H1 (cell line): ENCODE results near the gene SNX25. TPM values are rescaled to one million over a fixed set of nuclear protein-coding genes. Genes with fewer than 3 reads are reported as not detected.

Experiments used
- CTCF ChIA-PET: fragments of 300-600 bp; sonication (Branson Sonifier 250); formaldehyde crosslinking; loops from one replicate; lab custom pipeline; 2021; ENCODE audit not compliant: partially characterized antibody; lab: Charles Lee
- POLR2A ChIA-PET: fragments of 300-600 bp; sonication (Branson Sonifier 250); formaldehyde crosslinking; loops from one replicate; lab custom pipeline; 2021; ENCODE audit warnings: inconsistent platforms; ENCODE audit not compliant: partially characterized antibody; lab: Charles Lee
- DNase-seq, 2 experiments: peaks; one replicate each; pipeline versions ENCODE4 v3.0.0 to v3.0.0-alpha.2; 2010 to 2022; ENCODE audit warnings: low spot score in 2 of 2, low read depth in 1 of 2, mixed read lengths in 1 of 2
- FAIRE-seq: peaks from 2 replicates; lab custom pipeline; 2011; peaks lifted over from hg19 to GRCh38; lab: Jason Lieb, UNC
- H2AFZ ChIP-seq: 2 replicates; pipeline ENCODE4 v1.8.1; 2012; ENCODE audit warnings: low read length, inconsistent platforms
- H2AK5ac ChIP-seq: 2 replicates; pipeline ENCODE4 v1.6.1; 2013; ENCODE audit warnings: low read depth, low read length
- H2BK120ac ChIP-seq: replicated peaks from 2 replicates; pipeline ENCODE3; 2013; ENCODE audit warnings: low read depth, low read length, inconsistent platforms
- H2BK12ac ChIP-seq: 2 replicates; pipeline ENCODE4 v1.6.1; 2013; ENCODE audit warnings: low read depth, low read length
- H2BK15ac ChIP-seq: 2 replicates; pipeline ENCODE4 v1.6.1; 2013; ENCODE audit warnings: low read length
- H2BK20ac ChIP-seq: 2 replicates; pipeline ENCODE4 v1.6.1; 2013; ENCODE audit warnings: low read length
- H2BK5ac ChIP-seq: 2 replicates; pipeline ENCODE4 v1.6.1; 2013; ENCODE audit warnings: low read depth, low read length
- H3K14ac ChIP-seq: 2 replicates; pipeline ENCODE4 v1.6.1; 2013; ENCODE audit warnings: inconsistent platforms; ENCODE audit not compliant: insufficient read length
- H3K18ac ChIP-seq: 2 replicates; pipeline ENCODE4 v1.6.1; 2013; ENCODE audit warnings: low read length; ENCODE audit errors: extremely low read depth
- H3K23ac ChIP-seq: 2 replicates; pipeline ENCODE4 v1.6.1; 2013; ENCODE audit warnings: inconsistent platforms; ENCODE audit not compliant: insufficient read length
- H3K23me2 ChIP-seq: 2 replicates; pipeline ENCODE4 v1.6.1; 2013; ENCODE audit warnings: low read depth, low read length
- H3K27ac ChIP-seq: 2 replicates; pipeline ENCODE4 v1.6.1; 2011; ENCODE audit warnings: low read depth, low read length, inconsistent platforms
- H3K27me3 ChIP-seq, 4 experiments: replicated peaks in 1 of 4; 1 replicate in 1 of 4; 2 replicates in 3 of 4; pipeline versions ENCODE4 v1.6.1 to v1.8.1; 2011 to 2013; ENCODE audit warnings: low read length in 3 of 4, mild to moderate bottlenecking in 3 of 4, inconsistent platforms in 2 of 4, mixed read lengths in 2 of 4, moderate library complexity in 1 of 4; ENCODE audit not compliant: control insufficient read depth in 3 of 4, insufficient read depth in 3 of 4; ENCODE audit errors: extremely low read depth in 1 of 4
- H3K36me3 ChIP-seq, 4 experiments: 2 replicates each; pipeline versions ENCODE4 v1.6.1 to v1.8.1; 2011 to 2013; ENCODE audit warnings: mild to moderate bottlenecking in 4 of 4, low read length in 3 of 4, moderate library complexity in 2 of 4, control low read depth in 1 of 4, inconsistent platforms in 1 of 4; ENCODE audit not compliant: insufficient read depth in 4 of 4, control insufficient read depth in 2 of 4
- H3K4ac ChIP-seq: replicated peaks from 2 replicates; pipeline ENCODE3; 2013; ENCODE audit warnings: low read length, low read depth, mixed read lengths, inconsistent platforms; ENCODE audit not compliant: insufficient read length
- H3K4me1 ChIP-seq, 4 experiments: replicated peaks in 1 of 4; 1 replicate in 1 of 4; 2 replicates in 3 of 4; pipeline versions ENCODE4 v1.6.1 to v1.8.1; 2011 to 2013; ENCODE audit warnings: low read length in 3 of 4, inconsistent platforms in 2 of 4, mixed read lengths in 1 of 4; ENCODE audit not compliant: insufficient read depth in 4 of 4, control insufficient read depth in 3 of 4
- H3K4me2 ChIP-seq, 2 experiments: 2 replicates each; pipeline versions ENCODE4 v1.6.1 to v1.8.1; 2011 to 2013; ENCODE audit warnings: low read depth in 2 of 2, low read length in 2 of 2, control low read depth in 1 of 2, inconsistent platforms in 1 of 2, mild to moderate bottlenecking in 1 of 2; ENCODE audit not compliant: insufficient read depth in 1 of 2
- H3K4me3 ChIP-seq, 4 experiments: fragments of 200-600, 300-600 bp in 1 of 4; sonication (generic), shearing (Covaris generic), sonication (Bioruptor Twin) in 1 of 4; 2 replicates each; pipeline versions ENCODE4 v1.5.1 to v1.8.1; 2011 to 2016; ENCODE audit warnings: low read length in 4 of 4, low read depth in 3 of 4, control low read depth in 2 of 4, inconsistent platforms in 2 of 4, mild to moderate bottlenecking in 2 of 4, mixed read lengths in 1 of 4, moderate library complexity in 1 of 4; ENCODE audit not compliant: insufficient read depth in 2 of 4; ENCODE audit errors: extremely low read depth in 1 of 4
- H3K56ac ChIP-seq: replicated peaks from 2 replicates; pipeline ENCODE3; 2013; ENCODE audit warnings: low read depth, mild to moderate bottlenecking, mixed read lengths, low read length, inconsistent platforms; ENCODE audit not compliant: insufficient read length
- H3K79me1 ChIP-seq: 2 replicates; pipeline ENCODE4 v1.6.1; 2013; ENCODE audit warnings: low read depth, low read length, control low read depth
- H3K79me2 ChIP-seq, 2 experiments: 2 replicates each; pipeline versions ENCODE4 v1.6.1 to v1.8.1; 2012 to 2013; ENCODE audit warnings: low read length in 2 of 2, mild to moderate bottlenecking in 2 of 2, inconsistent platforms in 1 of 2; ENCODE audit not compliant: insufficient read depth in 2 of 2, control insufficient read depth in 1 of 2
- H3K9ac ChIP-seq, 4 experiments: replicated peaks in 1 of 4; 1 replicate in 1 of 4; 2 replicates in 3 of 4; pipeline versions ENCODE4 v1.6.1 to v1.8.1; 2011 to 2013; ENCODE audit warnings: low read depth in 3 of 4, low read length in 3 of 4, control low read depth in 2 of 4, mild to moderate bottlenecking in 2 of 4, moderate library complexity in 2 of 4, inconsistent platforms in 1 of 4; ENCODE audit errors: extremely low read depth in 1 of 4
- H3K9me3 ChIP-seq, 2 experiments: 2 replicates each; pipeline versions ENCODE4 v1.6.1 to v1.8.1; 2012 to 2013; ENCODE audit warnings: mild to moderate bottlenecking in 2 of 2, moderate library complexity in 2 of 2, control low read depth in 1 of 2, inconsistent platforms in 1 of 2, low read depth in 1 of 2, low read length in 1 of 2, mixed read lengths in 1 of 2; ENCODE audit not compliant: insufficient read depth in 2 of 2
- H4K20me1 ChIP-seq, 2 experiments: replicated peaks in 1 of 2; 2 replicates each; pipeline versions ENCODE3 to v1.8.1; 2011 to 2013; ENCODE audit warnings: inconsistent platforms in 2 of 2, low read length in 2 of 2, mild to moderate bottlenecking in 1 of 2; ENCODE audit not compliant: insufficient read depth in 2 of 2, control insufficient read depth in 1 of 2
- H4K5ac ChIP-seq: 2 replicates; pipeline ENCODE4 v1.6.1; 2013; ENCODE audit warnings: low read length, low read depth, mixed read lengths, inconsistent platforms; ENCODE audit not compliant: insufficient read length
- H4K8ac ChIP-seq: 2 replicates; pipeline ENCODE4 v1.8.0; 2013; ENCODE audit warnings: mild to moderate bottlenecking, moderate library complexity, low read length, inconsistent platforms; ENCODE audit not compliant: insufficient read depth; ENCODE audit errors: extremely low read depth
- H4K91ac ChIP-seq: replicated peaks from 2 replicates; pipeline ENCODE3; 2013; ENCODE audit warnings: low read length, mixed read lengths, inconsistent platforms; ENCODE audit not compliant: insufficient read length
- EGR1 ChIP-seq: IDR thresholded peaks from 2 replicates; pipeline ENCODE4 v1.6.1; 2011; ENCODE audit warnings: low read depth, low read length, borderline replicate concordance
- EP300 ChIP-seq, 2 experiments: IDR thresholded peaks; 1 replicate in 1 of 2; 2 replicates in 1 of 2; pipeline ENCODE4 v1.6.1; 2011 to 2012; ENCODE audit warnings: low read depth in 2 of 2, low read length in 2 of 2, mild to moderate bottlenecking in 2 of 2, borderline replicate concordance in 1 of 2, inconsistent platforms in 1 of 2, moderate library complexity in 1 of 2
- EZH2 ChIP-seq: fragments of 200-600 bp; sonication (generic); IDR thresholded peaks from 2 replicates; pipeline ENCODE4 v1.7.1; 2012; ENCODE audit warnings: low read depth, mild to moderate bottlenecking, moderate library complexity, low read length, inconsistent platforms; ENCODE audit not compliant: severe bottlenecking
- FOSL1 ChIP-seq: IDR thresholded peaks from 2 replicates; pipeline ENCODE4 v1.6.1; 2011; ENCODE audit warnings: mild to moderate bottlenecking, low read depth, low read length, moderate library complexity; ENCODE audit not compliant: insufficient read depth
- JUND ChIP-seq: IDR thresholded peaks from 2 replicates; pipeline ENCODE4 v1.6.1; 2011; ENCODE audit warnings: mild to moderate bottlenecking, improper control_type of control experiment, low read length
- KDM4A ChIP-seq: IDR thresholded peaks from one replicate; pipeline ENCODE4 v1.7.1; 2012; ENCODE audit warnings: low read depth, mild to moderate bottlenecking, moderate library complexity, low read length, inconsistent platforms; ENCODE audit not compliant: severe bottlenecking
- KDM5A ChIP-seq: fragments of 200-600 bp; IDR thresholded peaks from 2 replicates; pipeline ENCODE4 v1.7.1; 2012; ENCODE audit warnings: mild to moderate bottlenecking, low read length, inconsistent platforms, mixed read lengths
- MAFK ChIP-seq: IDR thresholded peaks from 2 replicates; pipeline ENCODE4 v1.6.1; 2012; ENCODE audit warnings: low read depth, mild to moderate bottlenecking, improper control_type of control experiment, low read length
- PHF8 ChIP-seq: fragments of 200-600 bp; sonication (generic); conservative IDR thresholded peaks from 2 replicates; pipeline ENCODE4 v1.7.1; 2012; ENCODE audit warnings: low read depth, mild to moderate bottlenecking, inconsistent platforms, low read length, moderate library complexity
- POU5F1 ChIP-seq: IDR thresholded peaks from 2 replicates; pipeline ENCODE4 v1.6.1; 2011; ENCODE audit warnings: low read depth, mild to moderate bottlenecking, low read length, moderate library complexity
- RFX5 ChIP-seq: IDR thresholded peaks from 2 replicates; pipeline ENCODE4 v1.6.1; 2011; ENCODE audit warnings: low read depth, low read length, improper control_type of control experiment, borderline replicate concordance
- SIN3A ChIP-seq, 2 experiments: IDR thresholded peaks in 1 of 2; conservative IDR thresholded peaks in 1 of 2; 2 replicates each; pipeline ENCODE4 v1.6.1; 2011 to 2012; ENCODE audit warnings: low read length in 2 of 2, improper control_type of control experiment in 1 of 2, low read depth in 1 of 2, mild to moderate bottlenecking in 1 of 2
- WGBS, 2 experiments: shearing (Covaris generic) in 1 of 2; methylation state at CpG; one replicate each; pipeline versions ENCODE4 v1.1.6 to v1.1.7; 2013 to 2015; ENCODE audit warnings: low lambda C conversion rate in 2 of 2, mixed read lengths in 2 of 2, inconsistent platforms in 1 of 2, low coverage in 1 of 2, missing lambda C conversion rate in 1 of 2; ENCODE audit not compliant: insufficient replicate concordance in 2 of 2, insufficient coverage in 1 of 2, insufficient read length in 1 of 2; ENCODE audit errors: extremely low coverage in 1 of 2, missing lambda C conversion rate in 1 of 2; 5-methylcytosine and 5-hydroxymethylcytosine counted together
- polyA plus RNA-seq, 7 experiments: library from polyadenylated mRNA; depleted of rRNA in 3 of 7; stranded (reverse) in 5 of 7; unstranded in 2 of 7; fragments of >200 nt in 5 of 7; fragments of 200-250 nt in 2 of 7; gene quantifications; 1 replicate in 5 of 7; 2 replicates in 1 of 7; 4 replicates in 1 of 7; pipeline versions ENCODE4 v1.2.1 to v1.2.3, GENCODE V29; 2011 to 2013; ENCODE audit warnings: missing spikeins in 2 of 7, mixed read lengths in 2 of 7
- total RNA-seq: library from RNA; stranded (reverse); fragmentation: NEBNext Ultra II Directional; extraction: Animal tissue kit (Norgen Biotek cat#: 25700); gene quantifications from 2 replicates; pipeline ENCODE4 v1.2.1, GENCODE V29; 2021

SNX25 gene
- total and polyA plus RNA-seq, 2 of the 8 experiments (the other 6 are each of a cell fraction or from before 2014, with no cell fraction given), result 5.4 to 19.9 TPM

DNA sequence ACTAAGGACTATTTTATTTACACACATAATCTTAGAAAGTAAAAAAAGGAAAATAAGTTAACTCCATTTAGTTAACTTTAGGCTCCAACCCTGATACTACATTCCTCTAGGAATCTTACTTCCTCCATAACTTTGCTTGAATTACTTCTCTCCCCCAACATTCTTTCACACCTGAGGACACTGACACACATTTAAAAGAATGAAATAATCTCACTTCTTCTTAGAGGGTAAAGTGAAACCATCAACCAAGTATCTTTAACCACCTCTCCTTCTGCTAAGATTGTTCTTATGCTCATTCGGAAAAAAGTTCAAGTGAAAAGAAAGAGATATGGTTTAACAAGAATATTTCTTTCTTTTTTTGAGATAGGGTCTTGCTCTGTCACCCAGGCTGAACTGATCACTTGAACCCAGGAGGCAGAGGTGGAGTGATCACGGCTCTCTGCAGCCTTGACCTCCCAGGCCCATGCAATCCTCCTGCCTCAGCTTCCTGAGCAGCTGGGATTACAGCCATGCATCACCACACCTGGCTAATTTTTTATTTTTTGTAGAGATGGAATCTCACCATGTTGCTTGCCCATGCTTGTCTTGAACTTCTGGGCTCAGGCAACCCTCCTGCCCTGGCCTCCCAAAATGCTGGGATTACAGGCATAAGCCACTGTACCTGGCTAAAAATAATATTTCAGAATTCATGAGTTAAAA lies 37.9 kb upstream of the SNX25 start:
- Histone ChIP-seq H4K5ac (no peak overlapping the region), H3K36me3 (peaks cover 0 to 14% (median 1%) of the 10 kb centered on the region in 4 experiments; a peak in 4 of 8 replicates), H2BK120ac (no peak overlapping the region), H3K79me1 (no peaks in the 10 kb centered on the region), H2BK12ac (no peak overlapping the region), H3K23me2 (no peaks in the 10 kb centered on the region), H3K9ac (no peak overlapping the region), H2BK15ac (no peak overlapping the region), H2BK20ac (no peak overlapping the region), H3K9me3 (no peaks in the 10 kb centered on the region), H3K23ac (no peak overlapping the region), H3K27ac (no peak overlapping the region), H3K79me2 (no peaks in the 10 kb centered on the region), H2AFZ (no peak overlapping the region), H4K8ac (no peak overlapping the region), H2AK5ac (no peak overlapping the region), H3K18ac (peak overlapping the region; percentile 52; the same call in 1 of the 2 replicates), H3K4ac (no peak overlapping the region), H3K14ac (no peak overlapping the region), H4K91ac (no peak overlapping the region), H3K56ac (no peak overlapping the region), H3K4me2 (no peak overlapping the region), H3K4me3 (no peak overlapping the region), H3K4me1 (peaks cover 0 to 5% (median 0%) of the 10 kb centered on the region in 4 experiments; a peak in 1 of 7 replicates), H4K20me1 (peaks cover 0 to 2% of the 10 kb centered on the region in 2 experiments), H2BK5ac (no peak overlapping the region; the same call in 1 of the 2 replicates), H3K27me3 (no peaks in the 10 kb centered on the region)
- ChIA-PET CTCF (interaction anchor here (0.6 to 3.0 kb wide), 3 partner anchors 12 to 687 kb away, joined by 3 to 10 read pairs (median 3); no protein-coding TSS in a partner anchor), POLR2A (no interaction called here)
- DNase-seq (no peak), FAIRE-seq (peak; percentile 19)
- 86% methylated on average over 2 of the region's 2 CpGs; no CpG with 5 or more reads in 1 of the 2 experiments for WGBS, 2 experiments
- TF ChIP-seq EZH2 (no peak), FOSL1 (no peak), JUND (no peak), EGR1 (no peak), PHF8 (no peak), KDM5A (no peak), POU5F1 (no peak), KDM4A (no peak), RFX5 (no peak), SIN3A (conservative IDR thresholded peaks at IDR 0.05 in 1 of 2, IDR thresholded peaks at IDR 0.05 in 1 of 2; ENCODE audit: low read depth in 1 of 2, low read length in 2 of 2) (no peak), MAFK (no peak), EP300 (IDR thresholded peaks at IDR 0.05; ENCODE audit: borderline replicate concordance in 1 of 2, low read depth in 2 of 2, low read length in 2 of 2) (no peak)
